Testis (tissue), 2 donors: Measurements from ENCODE around the gene RCL1.

Experiments
- POLR2A ChIP-seq: fragments of 450-650 bp; IDR thresholded peaks from one replicate; pipeline ENCODE4 v1.6.1; 2017; ENCODE audit warnings: antibody characterized with exemption, mild to moderate bottlenecking, moderate library complexity
- TF ChIP-seq, protein P1 (sequence below), 3 experiments: fragments of 450-650 bp in 2 of 3; fragments of 200-600 bp in 1 of 3; sonication (generic) in 1 of 3; IDR thresholded peaks; one replicate each; pipeline ENCODE4 v1.5.1; 2016 to 2019; ENCODE audit warnings: antibody characterized with exemption in 3 of 3, mild to moderate bottlenecking in 2 of 3, moderate library complexity in 1 of 3

DNA sequence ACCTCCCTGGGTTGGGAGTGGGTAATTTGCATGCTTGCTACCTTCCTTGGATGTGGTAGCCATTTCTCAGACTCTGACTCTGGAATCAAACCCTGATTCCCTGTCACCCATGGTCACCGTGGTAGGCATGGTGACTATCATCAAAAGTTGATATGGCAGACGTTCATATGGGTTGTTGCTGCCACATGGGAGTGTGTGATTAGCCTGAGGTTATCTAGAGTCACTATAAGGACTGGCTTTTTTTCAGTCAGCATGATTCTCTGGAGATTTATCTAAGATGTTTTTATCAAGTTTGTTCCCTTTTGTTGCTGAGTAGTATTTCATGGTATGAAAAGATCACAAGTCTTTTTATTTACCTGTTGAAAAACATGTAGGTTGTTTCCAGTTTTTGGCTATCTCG, 7.0 kb downstream of the RCL1 start:
- TF ChIP-seq, protein P1, sequence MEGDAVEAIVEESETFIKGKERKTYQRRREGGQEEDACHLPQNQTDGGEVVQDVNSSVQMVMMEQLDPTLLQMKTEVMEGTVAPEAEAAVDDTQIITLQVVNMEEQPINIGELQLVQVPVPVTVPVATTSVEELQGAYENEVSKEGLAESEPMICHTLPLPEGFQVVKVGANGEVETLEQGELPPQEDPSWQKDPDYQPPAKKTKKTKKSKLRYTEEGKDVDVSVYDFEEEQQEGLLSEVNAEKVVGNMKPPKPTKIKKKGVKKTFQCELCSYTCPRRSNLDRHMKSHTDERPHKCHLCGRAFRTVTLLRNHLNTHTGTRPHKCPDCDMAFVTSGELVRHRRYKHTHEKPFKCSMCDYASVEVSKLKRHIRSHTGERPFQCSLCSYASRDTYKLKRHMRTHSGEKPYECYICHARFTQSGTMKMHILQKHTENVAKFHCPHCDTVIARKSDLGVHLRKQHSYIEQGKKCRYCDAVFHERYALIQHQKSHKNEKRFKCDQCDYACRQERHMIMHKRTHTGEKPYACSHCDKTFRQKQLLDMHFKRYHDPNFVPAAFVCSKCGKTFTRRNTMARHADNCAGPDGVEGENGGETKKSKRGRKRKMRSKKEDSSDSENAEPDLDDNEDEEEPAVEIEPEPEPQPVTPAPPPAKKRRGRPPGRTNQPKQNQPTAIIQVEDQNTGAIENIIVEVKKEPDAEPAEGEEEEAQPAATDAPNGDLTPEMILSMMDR (IDR thresholded peaks at IDR 0.05): no peak
- no peak for TF ChIP-seq POLR2A
